H9 (cell line): Measurements from ENCODE around the gene HSDL2. TPM values are rescaled to one million over a fixed set of nuclear protein-coding genes. Genes with fewer than 3 reads are reported as not detected.

Experiments used
- DNase-seq: peaks from one replicate; pipeline ENCODE4 v3.0.0-alpha.2; 2017
- H2AFZ ChIP-seq: one replicate; pipeline ENCODE4 v1.6.1; 2013; ENCODE audit warnings: mild to moderate bottlenecking, low read length, control low read depth, moderate library complexity
- H2AK5ac ChIP-seq: 2 replicates; pipeline ENCODE4 v1.6.1; 2013; ENCODE audit warnings: low read length, control low read depth, mixed read lengths; ENCODE audit not compliant: insufficient read length
- H2BK120ac ChIP-seq: one replicate; pipeline ENCODE4 v1.6.1; 2013; ENCODE audit warnings: low read depth, mild to moderate bottlenecking, low read length, control low read depth, inconsistent platforms; ENCODE audit not compliant: poor library complexity, severe bottlenecking
- H2BK12ac ChIP-seq: 2 replicates; pipeline ENCODE4 v1.6.1; 2013; ENCODE audit warnings: low read length, control low read depth, mixed read lengths, low read depth; ENCODE audit not compliant: insufficient read length
- H2BK15ac ChIP-seq: 2 replicates; pipeline ENCODE4 v1.6.1; 2013; ENCODE audit warnings: low read depth, low read length, control low read depth
- H2BK20ac ChIP-seq: one replicate; pipeline ENCODE4 v1.6.1; 2013; ENCODE audit warnings: low read depth, mild to moderate bottlenecking, low read length, control low read depth, inconsistent platforms; ENCODE audit not compliant: poor library complexity, severe bottlenecking
- H2BK5ac ChIP-seq: 2 replicates; pipeline ENCODE4 v1.6.1; 2013; ENCODE audit warnings: low read length, control low read depth, mixed read lengths; ENCODE audit not compliant: insufficient read length
- H3K14ac ChIP-seq: 2 replicates; pipeline ENCODE4 v1.6.1; 2013; ENCODE audit warnings: low read length, control low read depth; ENCODE audit not compliant: insufficient read depth
- H3K18ac ChIP-seq: 2 replicates; pipeline ENCODE4 v1.6.1; 2013; ENCODE audit warnings: low read depth, mild to moderate bottlenecking, mixed read lengths, low read length, control low read depth; ENCODE audit not compliant: insufficient read length
- H3K23ac ChIP-seq: 2 replicates; pipeline ENCODE4 v1.6.1; 2013; ENCODE audit warnings: low read length, control low read depth, mixed read lengths, low read depth; ENCODE audit not compliant: insufficient read length
- H3K23me2 ChIP-seq: 2 replicates; pipeline ENCODE4 v1.6.1; 2013; ENCODE audit warnings: low read depth, mild to moderate bottlenecking, mixed read lengths, low read length, control low read depth; ENCODE audit not compliant: insufficient read length, poor library complexity, severe bottlenecking
- H3K27ac ChIP-seq: 2 replicates; pipeline ENCODE4 v1.5.1; 2013; ENCODE audit warnings: low read length, control low read depth, mixed read lengths, low read depth; ENCODE audit not compliant: insufficient read length
- H3K27me3 ChIP-seq: 2 replicates; pipeline ENCODE4 v1.6.1; 2013; ENCODE audit warnings: low read length, control low read depth, inconsistent platforms; ENCODE audit not compliant: insufficient read depth
- H3K4ac ChIP-seq: 2 replicates; pipeline ENCODE4 v1.6.1; 2013; ENCODE audit warnings: low read depth, mild to moderate bottlenecking, control low read depth, inconsistent platforms, low read length, moderate library complexity
- H3K4me1 ChIP-seq: 2 replicates; pipeline ENCODE4 v1.6.1; 2013; ENCODE audit warnings: low read length, control low read depth, inconsistent platforms; ENCODE audit not compliant: insufficient read depth
- H3K4me2 ChIP-seq: 2 replicates; pipeline ENCODE4 v1.6.1; 2013; ENCODE audit warnings: low read length, control low read depth, mixed read lengths; ENCODE audit not compliant: insufficient read length, insufficient read depth
- H3K56ac ChIP-seq: 2 replicates; pipeline ENCODE4 v1.6.1; 2013; ENCODE audit warnings: low read depth, mild to moderate bottlenecking, mixed read lengths, low read length, control low read depth; ENCODE audit not compliant: insufficient read length
- H3K79me1 ChIP-seq: 2 replicates; pipeline ENCODE4 v1.6.1; 2013; ENCODE audit warnings: low read depth, mild to moderate bottlenecking, moderate library complexity, low read length, control low read depth, inconsistent platforms; ENCODE audit not compliant: insufficient read depth, poor library complexity, severe bottlenecking
- H3K79me2 ChIP-seq: 2 replicates; pipeline ENCODE4 v1.6.1; 2013; ENCODE audit warnings: low read length, control low read depth, inconsistent platforms; ENCODE audit not compliant: insufficient read depth
- H3K9ac ChIP-seq: 2 replicates; pipeline ENCODE4 v1.6.1; 2013; ENCODE audit warnings: low read length, control low read depth, mixed read lengths; ENCODE audit not compliant: insufficient read length; ENCODE audit errors: extremely low read depth
- H3K9me3 ChIP-seq: one replicate; pipeline ENCODE4 v1.6.1; 2013; ENCODE audit warnings: low read depth, low read length, inconsistent platforms; ENCODE audit not compliant: control insufficient read depth
- H3T11ph ChIP-seq: one replicate; pipeline ENCODE4 v1.6.1; 2013; ENCODE audit warnings: mild to moderate bottlenecking, low read length, control low read depth, inconsistent platforms
- H4K20me1 ChIP-seq: one replicate; pipeline ENCODE4 v1.6.1; 2013; ENCODE audit not compliant: control insufficient read depth, insufficient read length, insufficient read depth
- H4K5ac ChIP-seq: 2 replicates; pipeline ENCODE4 v1.6.1; 2013; ENCODE audit warnings: low read depth, mild to moderate bottlenecking, mixed read lengths, low read length, control low read depth; ENCODE audit not compliant: insufficient read length
- H4K8ac ChIP-seq: replicated peaks from 2 replicates; pipeline ENCODE4 v1.6.1; 2013; ENCODE audit warnings: low read length, control low read depth, mixed read lengths, low read depth; ENCODE audit not compliant: insufficient read length
- H4K91ac ChIP-seq: 2 replicates; pipeline ENCODE4 v1.6.1; 2013; ENCODE audit warnings: low read depth, mild to moderate bottlenecking, moderate library complexity, mixed read lengths, low read length, control low read depth; ENCODE audit not compliant: insufficient read length
- H3K27ac Mint-ChIP-seq, 3 experiments: 2 replicates in 2 of 3; 3 replicates in 1 of 3; pipeline ENCODE4 v1.8.0; 2020 to 2021; ENCODE audit warnings: mixed read lengths in 3 of 3, mild to moderate bottlenecking in 1 of 3, moderate library complexity in 1 of 3
- H3K27me3 Mint-ChIP-seq: 2 replicates; pipeline ENCODE4 v1.8.0; 2021; ENCODE audit warnings: low read depth, mild to moderate bottlenecking, moderate library complexity, mixed read lengths
- H3K36me3 Mint-ChIP-seq, 3 experiments: 2 replicates in 2 of 3; 3 replicates in 1 of 3; pipeline ENCODE4 v1.8.0; 2020 to 2021; ENCODE audit warnings: low read depth in 3 of 3, mixed read lengths in 3 of 3; ENCODE audit not compliant: insufficient read depth in 1 of 3
- H3K4me1 Mint-ChIP-seq, 2 experiments: 2 replicates each; pipeline ENCODE4 v1.8.0; 2020; ENCODE audit warnings: mixed read lengths in 2 of 2
- H3K4me3 Mint-ChIP-seq, 2 experiments: 2 replicates in 1 of 2; 3 replicates in 1 of 2; pipeline ENCODE4 v1.8.0; 2020 to 2021; ENCODE audit warnings: mild to moderate bottlenecking in 2 of 2, mixed read lengths in 2 of 2, moderate library complexity in 1 of 2
- H3K9me3 Mint-ChIP-seq, 2 experiments: 2 replicates in 1 of 2; 3 replicates in 1 of 2; pipeline ENCODE4 v1.8.0; 2020; ENCODE audit warnings: mild to moderate bottlenecking in 2 of 2, mixed read lengths in 2 of 2, moderate library complexity in 1 of 2
- CTCF ChIP-seq: fragments of 200-600 bp; sonication (generic); conservative IDR thresholded peaks from 3 replicates; pipeline ENCODE4 v1.8.0; 2021; ENCODE audit warnings: antibody characterized with exemption, mild to moderate bottlenecking
- total RNA-seq: library from RNA; stranded (reverse); gene quantifications from 2 replicates; pipeline ENCODE4 v1.2.1, GENCODE V29; 2021

The HSDL2 gene
- total RNA-seq, 1 experiment from 2014 or later = 16.6 TPM

- Mint-ChIP-seq H3K36me3 (peaks cover 0 to 4% (median 4%) of the 10 kb centered on the region in 3 experiments; a peak in 5 of 7 replicates), H3K27ac (no peak overlapping the region), H3K4me1 (no peaks in the 10 kb centered on the region), H3K27me3 (no peaks in the 10 kb centered on the region), H3K4me3 (no peak overlapping the region), H3K9me3 (no peaks in the 10 kb centered on the region)
- Histone ChIP-seq H3K9ac (no peak overlapping the region), H3K27me3 (no peaks in the 10 kb centered on the region), H2AK5ac (no peak overlapping the region), H4K5ac (no peak overlapping the region), H2BK5ac (no peak overlapping the region), H4K8ac (no peak overlapping the region), H4K91ac (no peak overlapping the region), H3K18ac (no peak overlapping the region), H3K14ac (no peak overlapping the region), H3K56ac (no peak overlapping the region), H3K23me2 (no peaks in the 10 kb centered on the region), H3K4me2 (no peak overlapping the region), H3K9me3 (no peaks in the 10 kb centered on the region), H3K4me1 (no peaks in the 10 kb centered on the region), H3K4ac (no peak overlapping the region), H2BK120ac (no peak overlapping the region), H3K79me1 (no peaks in the 10 kb centered on the region), H2BK12ac (no peak overlapping the region), H3K27ac (no peak overlapping the region), H2BK20ac (no peak overlapping the region), H3K79me2 (no peaks in the 10 kb centered on the region), H3T11ph (no peak overlapping the region), H3K23ac (no peak overlapping the region), H4K20me1 (no peaks in the 10 kb centered on the region), H2AFZ (no peak overlapping the region), H2BK15ac (no peak overlapping the region)
- DNase-seq = no peak
- peak; percentile 54; the same call in 2 of the 3 replicates for TF ChIP-seq CTCF
Measured at GRCh38 chr9:112443200-112443599, 63.3 kb downstream of the HSDL2 start.
